Activated naive CD8-positive, alpha-beta T cell treated with anti-CD3 and anti-CD28 coated beads, Interleukin-2, amount 10 ng/mL, durations not matched to agents 7 days and 5 days (primary cell): ENCODE results near the gene PRUNE1. TPM values are rescaled to one million over a fixed set of nuclear protein-coding genes. Genes with fewer than 3 reads are reported as not detected.

Experiments
- ATAC-seq: fragments of 150-1000 bp; cut with Tn5 transposase; one replicate; pipeline ENCODE4 v1.10.0; 2021; ENCODE audit warnings: low read depth, moderate library complexity
- POLR2A ChIA-PET: fragments of 350-600 bp; sonication (Branson Sonifier 250); formaldehyde crosslinking; loops from one replicate; lab custom pipeline; 2021; ENCODE audit warnings: antibody characterized with exemption; lab: Charles Lee
- DNase-seq: peaks from one replicate; pipeline ENCODE4 v3.0.0; 2021
- H3K27ac Mint-ChIP-seq: one replicate; pipeline ENCODE4 v1.8.0; 2022; ENCODE audit warnings: mild to moderate bottlenecking, mixed read lengths
- H3K27me3 Mint-ChIP-seq: one replicate; pipeline ENCODE4 v1.8.0; 2022; ENCODE audit warnings: mild to moderate bottlenecking, moderate library complexity, mixed read lengths
- H3K36me3 Mint-ChIP-seq: one replicate; pipeline ENCODE4 v1.8.0; 2021; ENCODE audit warnings: mild to moderate bottlenecking, mixed read lengths
- H3K4me1 Mint-ChIP-seq: one replicate; pipeline ENCODE4 v1.8.0; 2021; ENCODE audit warnings: mixed read lengths
- H3K4me3 Mint-ChIP-seq: one replicate; pipeline ENCODE4 v1.8.0; 2022; ENCODE audit warnings: mild to moderate bottlenecking, moderate library complexity, mixed read lengths
- H3K9me3 Mint-ChIP-seq: one replicate; pipeline ENCODE4 v1.8.0; 2021; ENCODE audit warnings: mixed read lengths
- total RNA-seq, 2 experiments: library from RNA; stranded (reverse); gene quantifications; one replicate each; pipeline ENCODE4 v1.2.3, GENCODE V29; 2021

Gene PRUNE1
- total RNA-seq, 2 experiments from 2014 or later = 22.9 to 23.2 TPM

GRCh38 chr1:151062741-151063371 is 54.6 kb downstream of the PRUNE1 start:
- POLR2A ChIA-PET = interaction anchor here (6.2 kb wide), 1 partner anchor 9 kb away, joined by 74 read pairs; the partner anchor contains the start of gene GABPB2
- ATAC-seq = no peak
- no peaks in the 10 kb centered on the region for H3K27me3 Mint-ChIP-seq
- H3K4me1 Mint-ChIP-seq = peaks cover 21% of the 10 kb centered on the region
- no peaks in the 10 kb centered on the region for H3K9me3 Mint-ChIP-seq
- H3K4me3 Mint-ChIP-seq = no peak overlapping the region
- H3K36me3 Mint-ChIP-seq = peaks cover 20% of the 10 kb centered on the region
- no peak overlapping the region for H3K27ac Mint-ChIP-seq
- DNase-seq = no peak

DNA sequence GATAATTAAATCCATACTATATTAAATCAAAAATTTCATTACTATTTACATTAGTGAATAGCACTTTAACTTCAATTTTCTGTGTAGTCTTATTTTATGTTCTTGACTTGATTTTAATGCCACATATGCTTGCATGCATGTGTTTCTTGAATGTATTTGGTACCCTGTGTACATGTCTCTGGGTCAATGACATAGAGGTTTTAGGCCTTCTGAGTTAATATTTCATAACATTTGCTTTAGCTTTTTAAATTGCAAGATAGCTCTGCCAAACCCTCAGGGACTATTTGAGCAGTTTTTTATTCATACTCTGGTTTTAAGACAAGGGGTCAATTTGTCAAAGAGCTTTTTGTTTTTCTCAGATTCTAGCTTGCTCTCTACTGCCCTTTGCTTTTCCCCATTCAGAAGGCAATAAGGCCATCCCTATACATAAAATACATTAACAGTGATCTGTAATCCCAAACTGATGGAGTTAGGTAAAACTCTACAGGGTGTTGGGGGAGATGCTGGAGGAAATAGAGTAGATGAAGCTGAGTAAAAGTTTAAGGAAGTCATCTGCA is 56.9 kb downstream of the PRUNE1 start:
- DNase-seq = no peak
- peaks cover 20% of the 10 kb centered on the region for H3K4me1 Mint-ChIP-seq
- no peak overlapping the region for H3K27ac Mint-ChIP-seq
- ATAC-seq = no peak
- H3K4me3 Mint-ChIP-seq = no peak overlapping the region
- peaks cover 19% of the 10 kb centered on the region for H3K36me3 Mint-ChIP-seq
- POLR2A ChIA-PET = interaction anchor here (0.6 kb wide), 1 partner anchor 41 kb away, joined by 3 read pairs; no protein-coding TSS in a partner anchor
- H3K27me3 Mint-ChIP-seq = no peaks in the 10 kb centered on the region
- H3K9me3 Mint-ChIP-seq = no peaks in the 10 kb centered on the region

DNA sequence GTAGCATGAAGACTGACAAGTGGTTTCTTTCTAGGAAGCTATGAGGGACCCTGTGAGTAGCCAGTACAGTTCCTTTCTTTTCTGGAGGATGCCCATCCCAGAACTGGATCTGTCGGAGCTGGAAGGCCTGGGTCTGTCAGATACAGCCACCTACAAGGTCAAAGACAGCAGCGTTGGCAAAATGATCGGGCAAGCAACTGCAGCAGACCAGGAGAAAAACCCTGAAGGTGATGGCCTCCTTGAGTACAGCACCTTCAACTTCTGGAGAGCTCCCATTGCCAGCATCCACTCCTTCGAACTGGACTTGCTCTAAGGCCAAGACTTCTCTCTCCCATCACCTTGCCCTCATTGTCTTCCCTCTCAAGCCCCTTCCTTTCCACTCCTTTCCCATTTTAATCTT is 58.9 kb downstream of the PRUNE1 start:
- H3K27me3 Mint-ChIP-seq = no peaks in the 10 kb centered on the region
- DNase-seq = peak; percentile 5
- H3K27ac Mint-ChIP-seq = no peak overlapping the region
- H3K36me3 Mint-ChIP-seq = peaks cover 20% of the 10 kb centered on the region
- no peak overlapping the region for H3K4me3 Mint-ChIP-seq
- H3K9me3 Mint-ChIP-seq = no peaks in the 10 kb centered on the region
- peaks cover 13% of the 10 kb centered on the region for H3K4me1 Mint-ChIP-seq
- POLR2A ChIA-PET = interaction anchor here (0.6 to 1.5 kb wide), 3 partner anchors 8 to 103 kb away, joined by 4 to 8 read pairs (median 5); partner anchors contain the start of gene CDC42SE1
- ATAC-seq = no peak

DNA sequence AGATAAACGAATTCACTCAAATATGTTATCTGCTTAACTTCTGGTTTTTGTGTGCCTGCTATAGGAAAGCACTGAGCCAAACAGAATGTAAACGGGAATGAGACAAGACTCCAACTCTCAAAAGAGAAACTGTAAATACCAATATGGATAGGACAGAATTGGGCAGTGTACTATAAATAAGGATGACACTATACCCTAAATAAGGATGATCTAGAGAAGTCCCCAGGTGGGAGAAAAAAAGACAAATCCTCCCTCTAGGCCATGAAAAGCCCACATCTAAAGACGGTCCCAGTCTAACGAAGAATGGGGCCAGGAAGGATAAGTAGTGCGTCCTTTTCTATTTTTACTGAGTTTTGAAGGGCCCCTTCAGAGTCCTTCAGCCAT is 60.8 kb downstream of the PRUNE1 start:
- Mint-ChIP-seq H3K27ac (peak overlapping the region; percentile 99), H3K9me3 (no peaks in the 10 kb centered on the region), H3K36me3 (peaks cover 24% of the 10 kb centered on the region), H3K27me3 (no peaks in the 10 kb centered on the region), H3K4me3 (peak overlapping the region; percentile 97), H3K4me1 (peaks cover 16% of the 10 kb centered on the region)
- no peak for ATAC-seq
- POLR2A ChIA-PET = interaction anchor here (0.6 to 5.0 kb wide), 3 partner anchors 9 to 22 kb away, joined by 3 to 74 read pairs (median 7); partner anchors contain the start of genes CDC42SE1 and MLLT11
- DNase-seq = no peak

DNA sequence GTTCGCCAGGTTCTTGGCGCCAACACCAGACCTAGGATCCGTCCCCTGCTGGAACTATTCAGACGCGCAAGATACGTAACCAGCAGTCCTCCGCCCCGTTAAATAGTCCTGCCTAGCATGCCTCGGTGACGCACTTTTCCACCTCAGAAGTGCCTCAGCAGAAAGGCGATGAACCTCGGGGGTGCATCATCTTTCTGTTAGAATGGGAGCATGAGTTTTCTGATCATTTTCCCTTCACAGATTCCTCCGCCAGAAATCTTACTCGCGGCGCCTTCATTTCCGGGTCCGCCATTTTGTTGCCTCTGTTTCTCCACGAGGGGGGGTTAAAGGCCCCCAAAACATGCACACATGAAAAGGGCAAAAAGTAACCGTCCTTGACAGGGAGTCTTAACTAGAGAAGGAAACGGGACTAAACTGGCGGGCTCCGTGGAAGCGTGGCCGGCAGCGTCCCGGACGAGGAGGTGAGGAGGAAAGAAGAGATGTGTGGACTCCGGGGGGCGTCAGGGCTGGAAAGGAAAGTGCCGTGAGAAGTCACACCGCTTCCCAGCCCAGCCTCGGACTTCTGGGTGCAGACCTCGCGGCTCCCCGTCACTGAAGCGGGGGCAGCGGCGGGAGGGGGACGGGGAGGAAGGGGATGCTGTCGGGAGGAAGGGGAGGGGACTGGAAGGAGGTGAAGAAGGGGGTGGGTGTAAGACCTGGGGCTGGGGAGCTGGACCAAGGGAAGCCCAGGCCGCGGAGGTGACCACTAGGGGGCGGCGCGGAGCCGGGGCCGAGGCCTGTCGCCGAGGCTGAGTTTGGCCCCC is 62.4 kb downstream of the PRUNE1 start, which contains the start of gene GABPB2:
GABPB2 (plus strand) TSS at position 288 of the 803 bp plus-strand sequence. CDS start 17,429 bp downstream, outside the sequence.
- no peaks in the 10 kb centered on the region for H3K9me3 Mint-ChIP-seq
- peak within 1 kb of the TSS; percentile 97 for H3K4me3 Mint-ChIP-seq
- peak within 1 kb of the TSS; percentile 99 for H3K27ac Mint-ChIP-seq
- peaks cover 24% of the 10 kb centered on the region for H3K36me3 Mint-ChIP-seq
- peak; percentile 92 for DNase-seq
- peak; percentile 83 for ATAC-seq
- POLR2A ChIA-PET = interaction anchor here (0.6 to 5.0 kb wide), 12 partner anchors 11 to 908 kb away, joined by 3 to 74 read pairs (median 4); partner anchors contain the start of genes C1orf56, CDC42SE1, MLLT11 and TNFAIP8L2
- H3K4me1 Mint-ChIP-seq = peaks cover 16% of the 10 kb centered on the region
- H3K27me3 Mint-ChIP-seq = no peaks in the 10 kb centered on the region

DNA sequence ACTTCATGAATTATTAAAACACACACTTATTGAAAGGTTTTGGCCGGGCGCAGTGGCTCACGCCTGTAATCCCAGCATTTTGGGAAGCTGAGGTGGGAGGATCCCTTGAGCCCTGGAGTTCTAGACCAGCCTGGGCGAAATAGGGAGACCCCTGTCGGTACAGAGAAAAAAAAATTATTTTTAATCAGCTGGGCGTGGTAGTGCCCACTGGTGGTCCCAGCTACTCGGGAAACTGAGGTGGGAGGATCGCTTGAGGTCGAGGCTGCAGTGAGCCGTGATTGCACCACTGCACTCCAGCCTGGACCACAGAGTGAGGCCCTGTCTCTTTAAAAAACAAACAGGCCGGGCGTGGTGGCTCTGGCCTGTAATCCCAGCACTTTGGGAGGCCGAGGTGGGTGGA is 64.0 kb downstream of the PRUNE1 start:
- Mint-ChIP-seq H3K9me3 (no peaks in the 10 kb centered on the region), H3K4me3 (peak overlapping the region; percentile 97), H3K36me3 (peaks cover 20% of the 10 kb centered on the region), H3K27me3 (no peaks in the 10 kb centered on the region), H3K27ac (peak overlapping the region; percentile 99), H3K4me1 (peaks cover 16% of the 10 kb centered on the region)
- POLR2A ChIA-PET = interaction anchor here (1.0 to 5.0 kb wide), 4 partner anchors 12 to 118 kb away, joined by 3 to 74 read pairs (median 7); partner anchors contain the start of genes CDC42SE1, MLLT11, TNFAIP8L2 and VPS72
- DNase-seq (no peak), ATAC-seq (no peak)

Other genes with a start within 250 kb of the PRUNE1 start
- gene CTSS, start 242.7 kb upstream of the PRUNE1 start, total RNA-seq = 100 to 1,000 TPM; 104 to 106 TPM
- 1 to 10 TPM; 6.7 to 9.4 TPM for gene CTSK, start 200.2 kb upstream of the PRUNE1 start, total RNA-seq
- 10 to 100 TPM; 49.3 to 51.3 TPM for gene ARNT, start 131.8 kb upstream of the PRUNE1 start, total RNA-seq
- not detected for gene CTXND2, start 121.3 kb upstream of the PRUNE1 start, total RNA-seq
- gene SETDB1, start 82.1 kb upstream of the PRUNE1 start, total RNA-seq = 10 to 100 TPM; 64.0 to 64.6 TPM
- 100 to 1,000 TPM; 153 TPM for gene CERS2, start 33.6 kb upstream of the PRUNE1 start, total RNA-seq
- gene ANXA9, start 26.2 kb upstream of the PRUNE1 start, total RNA-seq = not detected
- 10 to 100 TPM; 11.5 to 12.7 TPM for gene MINDY1, start 1.5 kb upstream of the PRUNE1 start, total RNA-seq
- gene BNIPL, start 28.1 kb downstream of the PRUNE1 start, total RNA-seq = 1 to 10 TPM; 2.8 to 4.1 TPM
- 1 to 10 TPM; 1.9 TPM for gene C1orf56, start 39.3 kb downstream of the PRUNE1 start, total RNA-seq
- gene CDC42SE1, start 51.2 kb downstream of the PRUNE1 start, total RNA-seq = 100 to 1,000 TPM; 282 to 294 TPM
- 1 to 10 TPM; 5.4 to 6.0 TPM for gene MLLT11, start 51.9 kb downstream of the PRUNE1 start, total RNA-seq
- gene GABPB2, start 62.3 kb downstream of the PRUNE1 start, total RNA-seq = 10 to 100 TPM; 32.9 to 34.0 TPM
- gene SEMA6C, start 138.2 kb downstream of the PRUNE1 start, total RNA-seq = 1 to 10 TPM; 4.2 to 6.0 TPM
- 10 to 100 TPM; 21.2 to 23.7 TPM for gene TNFAIP8L2, start 148.2 kb downstream of the PRUNE1 start, total RNA-seq
- 1 to 10 TPM; 5.2 to 6.1 TPM for gene LYSMD1, start 157.5 kb downstream of the PRUNE1 start, total RNA-seq
- gene SCNM1, start 157.7 kb downstream of the PRUNE1 start, total RNA-seq = 10 to 100 TPM; 64.5 to 66.6 TPM
- gene TMOD4, start 167.5 kb downstream of the PRUNE1 start, total RNA-seq = 1 to 10 TPM; 1.2 to 4.1 TPM
- 10 to 100 TPM; 67.4 to 86.9 TPM for gene VPS72, start 181.7 kb downstream of the PRUNE1 start, total RNA-seq
- gene PIP5K1A, start 190.1 kb downstream of the PRUNE1 start, total RNA-seq = 10 to 100 TPM; 51.9 to 59.4 TPM
- gene PSMD4, start 246.3 kb downstream of the PRUNE1 start, total RNA-seq = 100 to 1,000 TPM; 170 to 174 TPM